ENCODE results near the gene MYO9A. TPM values are rescaled to one million over a fixed set of nuclear protein-coding genes. Genes with fewer than 3 reads are reported as not detected.

MYO9A gene
- total RNA-seq, 1 experiment from 2014 or later: 23.0 TPM

GRCh38 chr15:71975816-71976150 lies 142.2 kb downstream of the MYO9A start:
- H3K4me2 ChIP-seq (ENCODE audit: low read length): peak overlapping the region; percentile 16
- no peak for TF ChIP-seq SP1 (IDR thresholded peaks at IDR 0.05; ENCODE audit: low read depth)
- TF ChIP-seq RAD21 (IDR thresholded peaks at IDR 0.05; ENCODE audit: low read depth): no peak
- TF ChIP-seq ZFX (IDR thresholded peaks at IDR 0.05): no peak
- no peak for TF ChIP-seq CBX3 (IDR thresholded peaks at IDR 0.05; ENCODE audit: low read depth)
- no peak for TF ChIP-seq SRF (IDR thresholded peaks at IDR 0.05; ENCODE audit: low read depth)
- no peak for TF ChIP-seq YY1 (IDR thresholded peaks at IDR 0.05; ENCODE audit: extremely low read depth, insufficient replicate concordance, low read depth, low read length)
- peaks cover 3 to 9% of the 10 kb centered on the region in 2 experiments; a peak in 2 of 4 replicates for H3K4me1 ChIP-seq (ENCODE audit: control insufficient read depth in 1 of 2, insufficient read depth in 2 of 2, low read length in 2 of 2)
- ChIA-PET RAD21 (ENCODE audit: low non-redundant PET in 1 of 2, low total read pairs in 2 of 2, uncharacterized antibody in 2 of 2, unreplicated experiment in 2 of 2) (no interaction called here), CTCF (no interaction called here), POLR2A (no interaction called here)
- no TSS peak for BruUV-seq (replicated peaks)
- no peak for DNase-seq (ENCODE audit: low read depth, low spot score)
- no peaks in the 10 kb centered on the region for H3K36me3 ChIP-seq (ENCODE audit: control insufficient read depth in 1 of 2, insufficient read depth in 2 of 2, low read length in 2 of 2)
- H2AFZ ChIP-seq (ENCODE audit: low read depth, low read length, poor library complexity, severe bottlenecking): no peak overlapping the region
- ATAC-seq: no peak
- H3K27ac ChIP-seq (ENCODE audit: low read depth, low read length): no peak overlapping the region
- intact Hi-C loops (cut with micrococcal nuclease): no loop called here
- no peaks in the 10 kb centered on the region for H4K20me1 ChIP-seq (ENCODE audit: insufficient read depth)
- H3K27me3 ChIP-seq (ENCODE audit: insufficient read depth, low read length): no peaks in the 10 kb centered on the region
- no peaks in the 10 kb centered on the region for H3K9me3 ChIP-seq (ENCODE audit: control insufficient read depth in 1 of 2, insufficient read depth in 1 of 2, low read depth in 1 of 2, low read length in 2 of 2)
- H3K4me3 ChIP-seq (replicated peaks in 1 of 2; ENCODE audit: low read depth in 1 of 2, low read length in 2 of 2): no peak overlapping the region
- no peak overlapping the region for H3K9ac ChIP-seq (ENCODE audit: low read length)
- no peaks in the 10 kb centered on the region for H3K79me2 ChIP-seq (ENCODE audit: insufficient read depth, low read length)
- no peaks in the 10 kb centered on the region for H3K9me2 ChIP-seq (ENCODE audit: insufficient read depth)

- intact Hi-C loops (cut with micrococcal nuclease): no loop called here
- no peak overlapping the region for H3K9ac ChIP-seq (ENCODE audit: low read length)
- no peak overlapping the region for H3K27ac ChIP-seq (ENCODE audit: low read depth, low read length)
- no peak overlapping the region for H3K4me2 ChIP-seq (ENCODE audit: low read length)
- ATAC-seq (no peak), DNase-seq (ENCODE audit: low read depth, low spot score) (no peak)
- no peak overlapping the region for H2AFZ ChIP-seq (ENCODE audit: low read depth, low read length, poor library complexity, severe bottlenecking)
- peaks cover 3 to 9% of the 10 kb centered on the region in 2 experiments; a peak in 2 of 4 replicates for H3K4me1 ChIP-seq (ENCODE audit: control insufficient read depth in 1 of 2, insufficient read depth in 2 of 2, low read length in 2 of 2)
- H3K36me3 ChIP-seq (ENCODE audit: control insufficient read depth in 1 of 2, insufficient read depth in 2 of 2, low read length in 2 of 2): no peaks in the 10 kb centered on the region
- ChIA-PET CTCF (no interaction called here), RAD21 (ENCODE audit: low non-redundant PET in 1 of 2, low total read pairs in 2 of 2, uncharacterized antibody in 2 of 2, unreplicated experiment in 2 of 2) (no interaction called here), POLR2A (no interaction called here)
- H3K4me3 ChIP-seq (replicated peaks in 1 of 2; ENCODE audit: low read depth in 1 of 2, low read length in 2 of 2): no peak overlapping the region
- H3K27me3 ChIP-seq (ENCODE audit: insufficient read depth, low read length): no peaks in the 10 kb centered on the region
- no peaks in the 10 kb centered on the region for H3K79me2 ChIP-seq (ENCODE audit: insufficient read depth, low read length)
- no peaks in the 10 kb centered on the region for H3K9me2 ChIP-seq (ENCODE audit: insufficient read depth)
- no peaks in the 10 kb centered on the region for H3K9me3 ChIP-seq (ENCODE audit: control insufficient read depth in 1 of 2, insufficient read depth in 1 of 2, low read depth in 1 of 2, low read length in 2 of 2)
- BruUV-seq (replicated peaks): no TSS peak
- H4K20me1 ChIP-seq (ENCODE audit: insufficient read depth): no peaks in the 10 kb centered on the region
- TF ChIP-seq EGR1 (IDR thresholded peaks at IDR 0.05; ENCODE audit: low read depth) (no peak), ZFX (IDR thresholded peaks at IDR 0.05) (no peak), ELF1 (IDR thresholded peaks at IDR 0.05; ENCODE audit: borderline replicate concordance, low read depth) (no peak), CBX3 (IDR thresholded peaks at IDR 0.05; ENCODE audit: low read depth) (no peak), TCF7L2 (IDR thresholded peaks at IDR 0.05; ENCODE audit: borderline replicate concordance, extremely low read depth, insufficient read depth, insufficient read length) (no peak), POLR2AphosphoS5 (IDR thresholded peaks at IDR 0.05; ENCODE audit: low read depth, low read length) (no peak)
- TF ChIP-seq, protein P1, sequence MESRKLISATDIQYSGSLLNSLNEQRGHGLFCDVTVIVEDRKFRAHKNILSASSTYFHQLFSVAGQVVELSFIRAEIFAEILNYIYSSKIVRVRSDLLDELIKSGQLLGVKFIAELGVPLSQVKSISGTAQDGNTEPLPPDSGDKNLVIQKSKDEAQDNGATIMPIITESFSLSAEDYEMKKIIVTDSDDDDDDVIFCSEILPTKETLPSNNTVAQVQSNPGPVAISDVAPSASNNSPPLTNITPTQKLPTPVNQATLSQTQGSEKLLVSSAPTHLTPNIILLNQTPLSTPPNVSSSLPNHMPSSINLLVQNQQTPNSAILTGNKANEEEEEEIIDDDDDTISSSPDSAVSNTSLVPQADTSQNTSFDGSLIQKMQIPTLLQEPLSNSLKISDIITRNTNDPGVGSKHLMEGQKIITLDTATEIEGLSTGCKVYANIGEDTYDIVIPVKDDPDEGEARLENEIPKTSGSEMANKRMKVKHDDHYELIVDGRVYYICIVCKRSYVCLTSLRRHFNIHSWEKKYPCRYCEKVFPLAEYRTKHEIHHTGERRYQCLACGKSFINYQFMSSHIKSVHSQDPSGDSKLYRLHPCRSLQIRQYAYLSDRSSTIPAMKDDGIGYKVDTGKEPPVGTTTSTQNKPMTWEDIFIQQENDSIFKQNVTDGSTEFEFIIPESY (IDR thresholded peaks at IDR 0.05; ENCODE audit: extremely low read depth, insufficient replicate concordance, low read length): no peak
- TF ChIP-seq, protein P2, sequence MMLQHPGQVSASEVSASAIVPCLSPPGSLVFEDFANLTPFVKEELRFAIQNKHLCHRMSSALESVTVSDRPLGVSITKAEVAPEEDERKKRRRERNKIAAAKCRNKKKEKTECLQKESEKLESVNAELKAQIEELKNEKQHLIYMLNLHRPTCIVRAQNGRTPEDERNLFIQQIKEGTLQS (IDR thresholded peaks at IDR 0.05): no peak
Observed at GRCh38 chr15:71974211-71974610, 143.7 kb downstream of the MYO9A start.
